ENCODE data around the gene UBR4.

Gene UBR4

GRCh38 chr1:19038732-19039131, 171.3 kb downstream of the UBR4 start:
- no peaks in the 10 kb centered on the region for H3K36me3 ChIP-seq (ENCODE audit: control insufficient read depth, low read length)
- H4K20me1 ChIP-seq (ENCODE audit: control insufficient read depth, insufficient read depth, low read depth, low read length): no peaks in the 10 kb centered on the region
- no peak overlapping the region for H3K27ac ChIP-seq (ENCODE audit: low read depth, low read length)
- no peaks in the 10 kb centered on the region for H3K79me2 ChIP-seq (ENCODE audit: control insufficient read depth, low read length)
- no peak for TF ChIP-seq EZH2phosphoT487 (IDR thresholded peaks at IDR 0.05; ENCODE audit: borderline replicate concordance, low read length)
- no peak for TF ChIP-seq CTCF (IDR thresholded peaks at IDR 0.05; ENCODE audit: low read depth, low read length, poor library complexity, severe bottlenecking)
- H3K9me2 ChIP-seq (replicated peaks; ENCODE audit: control insufficient read depth, low read length): no peaks in the 10 kb centered on the region
- H3K4me1 ChIP-seq (ENCODE audit: control insufficient read depth, low read length): no peaks in the 10 kb centered on the region
- H3K4me3 ChIP-seq (ENCODE audit: low read length): no peak overlapping the region
- H3F3A ChIP-seq (ENCODE audit: control insufficient read depth, insufficient read depth): no peaks in the 10 kb centered on the region
- H3K9me3 ChIP-seq (ENCODE audit: control insufficient read depth, insufficient read depth, low read length): no peaks in the 10 kb centered on the region
- H3K27me3 ChIP-seq (ENCODE audit: control insufficient read depth, low read length): peaks cover 13% of the 10 kb centered on the region; the same call in 1 of the 2 replicates
- H3K4me2 ChIP-seq (ENCODE audit: low read length): no peak overlapping the region

GRCh38 chr1:19038096-19038495, 172.0 kb downstream of the UBR4 start:
- Histone ChIP-seq H4K20me1 (ENCODE audit: control insufficient read depth, insufficient read depth, low read depth, low read length) (no peaks in the 10 kb centered on the region), H3K27ac (ENCODE audit: low read depth, low read length) (no peak overlapping the region), H3K36me3 (ENCODE audit: control insufficient read depth, low read length) (no peaks in the 10 kb centered on the region), H3K4me1 (ENCODE audit: control insufficient read depth, low read length) (no peaks in the 10 kb centered on the region), H3K9me3 (ENCODE audit: control insufficient read depth, insufficient read depth, low read length) (no peaks in the 10 kb centered on the region), H3K27me3 (ENCODE audit: control insufficient read depth, low read length) (peaks cover 13% of the 10 kb centered on the region; the same call in 1 of the 2 replicates), H3K9me2 (replicated peaks; ENCODE audit: control insufficient read depth, low read length) (no peaks in the 10 kb centered on the region), H3K4me3 (ENCODE audit: low read length) (no peak overlapping the region), H3F3A (ENCODE audit: control insufficient read depth, insufficient read depth) (no peaks in the 10 kb centered on the region), H3K4me2 (ENCODE audit: low read length) (no peak overlapping the region), H3K79me2 (ENCODE audit: control insufficient read depth, low read length) (no peaks in the 10 kb centered on the region)
- TF ChIP-seq CTCF (IDR thresholded peaks at IDR 0.05; ENCODE audit: low read depth, low read length, poor library complexity, severe bottlenecking): no peak
- no peak for TF ChIP-seq EZH2phosphoT487 (IDR thresholded peaks at IDR 0.05; ENCODE audit: borderline replicate concordance, low read length)

GRCh38 chr1:19037659-19038058, 172.4 kb downstream of the UBR4 start:
- TF ChIP-seq EZH2phosphoT487 (IDR thresholded peaks at IDR 0.05; ENCODE audit: borderline replicate concordance, low read length) (no peak), CTCF (IDR thresholded peaks at IDR 0.05; ENCODE audit: low read depth, low read length, poor library complexity, severe bottlenecking) (no peak)

More at GRCh38 chr1:19037659-19038058, 172.4 kb downstream of the UBR4 start:
- Histone ChIP-seq H4K20me1 (ENCODE audit: control insufficient read depth, insufficient read depth, low read depth, low read length) (no peaks in the 10 kb centered on the region), H3K9me2 (replicated peaks; ENCODE audit: control insufficient read depth, low read length) (no peaks in the 10 kb centered on the region), H3K4me3 (ENCODE audit: low read length) (no peak overlapping the region), H3K4me2 (ENCODE audit: low read length) (no peak overlapping the region), H3K4me1 (ENCODE audit: control insufficient read depth, low read length) (no peaks in the 10 kb centered on the region), H3K27ac (ENCODE audit: low read depth, low read length) (no peak overlapping the region), H3F3A (ENCODE audit: control insufficient read depth, insufficient read depth) (no peaks in the 10 kb centered on the region), H3K27me3 (ENCODE audit: control insufficient read depth, low read length) (peaks cover 10% of the 10 kb centered on the region; the same call in 1 of the 2 replicates), H3K36me3 (ENCODE audit: control insufficient read depth, low read length) (no peaks in the 10 kb centered on the region), H3K79me2 (ENCODE audit: control insufficient read depth, low read length) (no peaks in the 10 kb centered on the region), H3K9me3 (ENCODE audit: control insufficient read depth, insufficient read depth, low read length) (no peaks in the 10 kb centered on the region)

Data from DOHH2 (cell line).